ENCODE results near the gene MREG. TPM values are rescaled to one million over a fixed set of nuclear protein-coding genes. Genes with fewer than 3 reads are reported as not detected.

Gene MREG
- total and polyA plus RNA-seq, 3 donors from 2014 or later = 3.0 to 5.2 (median 4.3) TPM

DNA sequence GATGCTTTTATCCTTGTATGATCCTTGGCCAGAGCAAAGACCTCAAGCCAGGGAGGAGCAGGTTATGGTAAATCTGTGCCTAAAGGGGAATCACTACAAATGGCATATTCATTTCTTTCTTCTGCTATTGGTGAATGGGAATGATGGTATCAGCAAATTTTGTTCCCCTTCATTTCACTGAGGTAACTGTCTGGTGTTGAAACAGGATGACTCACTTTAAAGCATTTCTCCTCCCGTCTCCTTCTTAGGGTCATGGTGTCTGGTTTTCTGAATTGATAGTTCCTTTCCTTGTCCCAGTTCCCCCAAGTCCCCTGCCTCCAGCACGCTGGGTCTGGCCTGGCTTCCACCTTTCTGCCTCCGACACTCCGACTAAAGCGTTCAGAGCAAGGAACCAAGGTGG, 109.2 kb downstream of the MREG start:
- H3K9me3 ChIP-seq = no peaks in the 10 kb centered on the region
- intact Hi-C loops (cut with DNase I; ENCODE audit: low total_unique reads) = no loop called here
- no peak overlapping the region for H3K27ac ChIP-seq
- no peaks in the 10 kb centered on the region for H3K4me1 ChIP-seq
- no peaks in the 10 kb centered on the region for H3K27me3 ChIP-seq
- 88% methylated on average over 5 of the region's 5 CpGs for WGBS, 2 donors
- DNase-seq = no peak
- no peaks in the 10 kb centered on the region for H3K36me3 ChIP-seq (ENCODE audit: low read depth, missing control alignments)
- TF ChIP-seq, protein P1, sequence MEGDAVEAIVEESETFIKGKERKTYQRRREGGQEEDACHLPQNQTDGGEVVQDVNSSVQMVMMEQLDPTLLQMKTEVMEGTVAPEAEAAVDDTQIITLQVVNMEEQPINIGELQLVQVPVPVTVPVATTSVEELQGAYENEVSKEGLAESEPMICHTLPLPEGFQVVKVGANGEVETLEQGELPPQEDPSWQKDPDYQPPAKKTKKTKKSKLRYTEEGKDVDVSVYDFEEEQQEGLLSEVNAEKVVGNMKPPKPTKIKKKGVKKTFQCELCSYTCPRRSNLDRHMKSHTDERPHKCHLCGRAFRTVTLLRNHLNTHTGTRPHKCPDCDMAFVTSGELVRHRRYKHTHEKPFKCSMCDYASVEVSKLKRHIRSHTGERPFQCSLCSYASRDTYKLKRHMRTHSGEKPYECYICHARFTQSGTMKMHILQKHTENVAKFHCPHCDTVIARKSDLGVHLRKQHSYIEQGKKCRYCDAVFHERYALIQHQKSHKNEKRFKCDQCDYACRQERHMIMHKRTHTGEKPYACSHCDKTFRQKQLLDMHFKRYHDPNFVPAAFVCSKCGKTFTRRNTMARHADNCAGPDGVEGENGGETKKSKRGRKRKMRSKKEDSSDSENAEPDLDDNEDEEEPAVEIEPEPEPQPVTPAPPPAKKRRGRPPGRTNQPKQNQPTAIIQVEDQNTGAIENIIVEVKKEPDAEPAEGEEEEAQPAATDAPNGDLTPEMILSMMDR (IDR thresholded peaks at IDR 0.05) = no peak
- no peak for TF ChIP-seq POLR2A (IDR thresholded peaks at IDR 0.05)
- no peak overlapping the region for H3K4me3 ChIP-seq

DNA sequence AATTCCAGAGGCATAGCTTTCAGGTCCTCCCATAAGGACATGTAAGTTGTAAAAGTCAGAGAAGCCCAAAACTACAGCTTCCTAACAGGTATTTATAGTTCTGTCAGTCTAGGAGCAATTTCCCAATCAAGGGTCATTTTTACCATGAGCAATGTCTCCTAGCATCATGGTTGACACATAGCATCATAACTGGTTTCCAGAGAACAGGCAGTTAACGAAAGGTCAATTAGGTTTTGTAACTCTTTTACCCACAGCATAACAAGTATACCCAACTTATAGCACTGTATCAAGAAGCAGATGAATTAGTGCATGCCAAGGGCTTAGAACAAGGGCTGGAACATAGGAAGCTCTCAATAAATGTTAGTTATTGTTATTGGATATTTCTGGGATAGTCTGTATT, 110.1 kb downstream of the MREG start:
- H3K27ac ChIP-seq = no peak overlapping the region
- TF ChIP-seq, protein P1 (IDR thresholded peaks at IDR 0.05) = no peak
- TF ChIP-seq POLR2A (IDR thresholded peaks at IDR 0.05) = no peak
- H3K4me1 ChIP-seq = no peaks in the 10 kb centered on the region
- H3K4me3 ChIP-seq = no peak overlapping the region
- DNase-seq = no peak
- WGBS, 2 donors = 92 to 96% methylated on average over 1 of the region's 1 CpG
- H3K9me3 ChIP-seq = no peaks in the 10 kb centered on the region
- no peaks in the 10 kb centered on the region for H3K27me3 ChIP-seq
- intact Hi-C loops (cut with DNase I; ENCODE audit: low total_unique reads) = no loop called here
- H3K36me3 ChIP-seq (ENCODE audit: low read depth, missing control alignments) = no peaks in the 10 kb centered on the region

DNA sequence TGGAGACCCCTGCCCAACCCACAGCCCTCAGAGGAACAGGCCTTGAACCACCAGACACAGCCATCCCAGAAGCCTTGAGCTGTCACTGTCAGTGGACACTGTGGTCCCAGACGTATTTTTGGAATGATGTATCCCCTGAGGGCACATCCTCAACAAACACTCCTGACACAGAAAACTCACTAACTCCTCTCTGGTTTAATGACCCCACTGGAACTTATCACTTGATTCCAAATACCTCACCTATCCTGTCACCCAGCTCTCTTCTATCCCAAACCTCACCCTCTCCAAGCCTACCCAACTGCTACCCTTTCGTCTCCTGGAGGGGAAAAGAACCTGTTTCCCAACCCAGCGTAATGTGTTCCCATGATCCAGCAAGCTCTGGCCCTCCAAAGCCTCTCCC, 111.6 kb downstream of the MREG start:
- Histone ChIP-seq H3K4me1 (no peaks in the 10 kb centered on the region), H3K36me3 (ENCODE audit: low read depth, missing control alignments) (no peaks in the 10 kb centered on the region), H3K9me3 (no peaks in the 10 kb centered on the region), H3K27ac (no peak overlapping the region), H3K4me3 (no peak overlapping the region), H3K27me3 (no peaks in the 10 kb centered on the region)
- intact Hi-C loops (cut with DNase I; ENCODE audit: low total_unique reads) = no loop called here
- TF ChIP-seq POLR2A (IDR thresholded peaks at IDR 0.05) = no peak
- TF ChIP-seq, protein P1 (IDR thresholded peaks at IDR 0.05) = no peak
- no peak for DNase-seq
- 77 to 98% methylated on average over 3 of the region's 3 CpGs for WGBS, 2 donors

- TF ChIP-seq, protein P1 (IDR thresholded peaks at IDR 0.05) = no peak
- TF ChIP-seq POLR2A (IDR thresholded peaks at IDR 0.05) = no peak
- H3K27me3 ChIP-seq = no peaks in the 10 kb centered on the region
- no peak overlapping the region for H3K27ac ChIP-seq
- no peaks in the 10 kb centered on the region for H3K9me3 ChIP-seq
- no peaks in the 10 kb centered on the region for H3K36me3 ChIP-seq (ENCODE audit: low read depth, missing control alignments)
- H3K4me3 ChIP-seq = no peak overlapping the region
- H3K4me1 ChIP-seq = no peaks in the 10 kb centered on the region
- DNase-seq = no peak
- intact Hi-C loops (cut with DNase I; ENCODE audit: low total_unique reads) = no loop called here
- 84 to 96% methylated on average over 3 of the region's 3 CpGs for WGBS, 2 donors
Measured at GRCh38 chr2:215900843-215901242, 112.5 kb downstream of the MREG start.

DNA sequence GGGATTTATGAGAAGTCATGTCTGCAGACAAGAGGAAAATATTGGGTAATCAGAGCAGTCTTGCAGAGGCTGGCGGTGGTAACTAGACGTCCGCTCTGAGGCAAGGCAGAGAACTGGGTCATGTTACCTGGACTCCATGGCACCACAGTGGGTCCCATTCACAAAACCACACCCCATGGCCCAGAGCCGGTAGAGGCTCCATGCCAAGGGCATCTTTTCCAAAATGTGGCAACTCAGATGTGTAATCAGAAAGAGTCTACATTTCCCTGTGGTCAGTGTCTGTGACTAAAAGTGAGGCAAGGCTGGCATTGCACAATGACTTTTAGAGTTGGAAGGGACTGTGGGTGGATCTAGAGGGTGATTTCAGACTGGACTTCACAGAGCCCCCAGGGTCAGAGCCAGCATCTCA, 113.1 kb downstream of the MREG start:
- TF ChIP-seq, protein P1 (IDR thresholded peaks at IDR 0.05) = no peak
- no peak for TF ChIP-seq POLR2A (IDR thresholded peaks at IDR 0.05)

More for the DNA sequence above, 113.1 kb downstream of the MREG start:
- Histone ChIP-seq H3K9me3 (no peaks in the 10 kb centered on the region), H3K27me3 (no peaks in the 10 kb centered on the region), H3K36me3 (ENCODE audit: low read depth, missing control alignments) (no peaks in the 10 kb centered on the region), H3K27ac (no peak overlapping the region), H3K4me1 (no peaks in the 10 kb centered on the region), H3K4me3 (no peak overlapping the region)
- 94 to 95% methylated on average over 4 of the region's 4 CpGs for WGBS, 2 donors
- no peak for DNase-seq
- intact Hi-C loops (cut with DNase I; ENCODE audit: low total_unique reads) = no loop called here

Data from testis (tissue), 3 donors.